Measurements from ENCODE around the gene SPRED2. TPM values are rescaled to one million over a fixed set of nuclear protein-coding genes. Genes with fewer than 3 reads are reported as not detected.

Gene SPRED2
- total RNA-seq, 2 experiments from 2014 or later = 9.5 to 12.7 TPM

Other genes starting within 250 kb of the SPRED2 start
- 100 to 1,000 TPM; 478 to 493 TPM for gene ACTR2, start 204.8 kb downstream of the SPRED2 start, total RNA-seq

Data from activated CD8-positive, alpha-beta T cell treated with anti-CD3 and anti-CD28 coated beads, Interleukin-2, amount 10 ng/mL, durations not matched to agents 7 days and 5 days (primary cell).